ENCODE data around the gene DDAH1.

- TF ChIP-seq, protein P1, sequence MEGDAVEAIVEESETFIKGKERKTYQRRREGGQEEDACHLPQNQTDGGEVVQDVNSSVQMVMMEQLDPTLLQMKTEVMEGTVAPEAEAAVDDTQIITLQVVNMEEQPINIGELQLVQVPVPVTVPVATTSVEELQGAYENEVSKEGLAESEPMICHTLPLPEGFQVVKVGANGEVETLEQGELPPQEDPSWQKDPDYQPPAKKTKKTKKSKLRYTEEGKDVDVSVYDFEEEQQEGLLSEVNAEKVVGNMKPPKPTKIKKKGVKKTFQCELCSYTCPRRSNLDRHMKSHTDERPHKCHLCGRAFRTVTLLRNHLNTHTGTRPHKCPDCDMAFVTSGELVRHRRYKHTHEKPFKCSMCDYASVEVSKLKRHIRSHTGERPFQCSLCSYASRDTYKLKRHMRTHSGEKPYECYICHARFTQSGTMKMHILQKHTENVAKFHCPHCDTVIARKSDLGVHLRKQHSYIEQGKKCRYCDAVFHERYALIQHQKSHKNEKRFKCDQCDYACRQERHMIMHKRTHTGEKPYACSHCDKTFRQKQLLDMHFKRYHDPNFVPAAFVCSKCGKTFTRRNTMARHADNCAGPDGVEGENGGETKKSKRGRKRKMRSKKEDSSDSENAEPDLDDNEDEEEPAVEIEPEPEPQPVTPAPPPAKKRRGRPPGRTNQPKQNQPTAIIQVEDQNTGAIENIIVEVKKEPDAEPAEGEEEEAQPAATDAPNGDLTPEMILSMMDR (IDR thresholded peaks at IDR 0.05; ENCODE audit: low read depth, low read length) = no peak
- TF ChIP-seq EZH2phosphoT487 (IDR thresholded peaks at IDR 0.05; ENCODE audit: low read depth) = no peak
Measured at GRCh38 chr1:85440612-85441011, 24.3 kb downstream of the DDAH1 start.
